Neural crest cell (in vitro differentiated cells): ENCODE measurements around the gene CPSF4L. TPM values are rescaled to one million over a fixed set of nuclear protein-coding genes. Genes with fewer than 3 reads are reported as not detected.
"Not testable (repeated sequence)": the region's sequence is repeated elsewhere in the genome, so short reads cannot be mapped to it uniquely, and the experiment has no call there.

Experiments used
- DNase-seq: peaks from one replicate; pipeline ENCODE4 v3.0.0; 2021; ENCODE audit warnings: low read depth, mixed read lengths, low spot score
- H3K27ac Mint-ChIP-seq: one replicate; pipeline ENCODE4 v1.8.0; 2021; ENCODE audit warnings: mild to moderate bottlenecking, mixed read lengths; ENCODE audit not compliant: unreplicated experiment
- H3K27me3 Mint-ChIP-seq: 2 replicates; pipeline ENCODE4 v1.8.0; 2021; ENCODE audit warnings: low read depth, mild to moderate bottlenecking, mixed read lengths
- H3K36me3 Mint-ChIP-seq: 2 replicates; pipeline ENCODE4 v1.8.0; 2021; ENCODE audit warnings: low read depth, mild to moderate bottlenecking, mixed read lengths
- H3K4me1 Mint-ChIP-seq: 2 replicates; pipeline ENCODE4 v1.8.0; 2021; ENCODE audit warnings: mixed read lengths
- H3K4me3 Mint-ChIP-seq: one replicate; pipeline ENCODE4 v1.8.0; 2021; ENCODE audit warnings: mild to moderate bottlenecking, mixed read lengths
- H3K9me3 Mint-ChIP-seq: 2 replicates; pipeline ENCODE4 v1.8.0; 2021; ENCODE audit warnings: mixed read lengths
- long read RNA-seq: library from polyadenylated mRNA; unstranded; transcript quantifications from one replicate; pipeline ENCODE4 v2.0.0, GENCODE V29; 2020
- total RNA-seq: library from RNA; stranded (reverse); gene quantifications from 2 replicates; pipeline ENCODE4 v1.2.1, GENCODE V29; 2021
- TF ChIP-seq, protein P1 (sequence below): fragments of 200-600 bp; sonication (generic); conservative IDR thresholded peaks from 2 replicates; pipeline ENCODE4 v1.5.0; 2021; ENCODE audit warnings: antibody characterized with exemption, mild to moderate bottlenecking

The CPSF4L gene, protein sequence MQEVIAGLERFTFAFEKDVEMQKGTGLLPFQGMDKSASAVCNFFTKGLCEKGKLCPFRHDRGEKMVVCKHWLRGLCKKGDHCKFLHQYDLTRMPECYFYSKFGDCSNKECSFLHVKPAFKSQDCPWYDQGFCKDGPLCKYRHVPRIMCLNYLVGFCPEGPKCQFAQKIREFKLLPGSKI
- not detected in 2 replicates for total RNA-seq
- long read RNA-seq = 0 reads

DNA sequence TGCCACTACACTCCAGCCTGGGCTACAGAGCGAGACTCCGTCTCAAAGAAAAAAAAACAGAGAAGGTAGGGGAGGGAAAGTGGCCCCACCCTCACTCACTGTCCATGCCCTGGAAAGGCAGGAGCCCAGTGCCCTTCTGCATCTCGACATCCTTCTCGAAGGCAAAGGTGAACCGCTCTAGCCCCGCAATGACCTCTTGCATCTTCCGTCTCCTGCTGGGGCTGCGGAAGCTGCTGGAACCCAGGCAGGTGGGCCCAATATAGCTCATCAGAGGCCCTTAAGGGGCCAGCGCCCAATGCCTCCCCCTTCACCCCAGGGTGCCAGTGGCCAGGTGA lies at the start of gene CPSF4L:
Gene CPSF4L (minus strand): TSS at position 264 of the 335 bp plus-strand sequence. CDS start 62 bp downstream, at position 202.
- Mint-ChIP-seq H3K4me3 (peak within 1 kb of the TSS; percentile 54), H3K36me3 (no peaks in the 10 kb centered on the region), H3K27me3 (peaks cover 50% of the 10 kb centered on the region), H3K9me3 (no peaks in the 10 kb centered on the region), H3K4me1 (peaks cover 30% of the 10 kb centered on the region), H3K27ac (peak within 1 kb of the TSS; percentile 95)
- no peak for DNase-seq
- TF ChIP-seq, protein P1, sequence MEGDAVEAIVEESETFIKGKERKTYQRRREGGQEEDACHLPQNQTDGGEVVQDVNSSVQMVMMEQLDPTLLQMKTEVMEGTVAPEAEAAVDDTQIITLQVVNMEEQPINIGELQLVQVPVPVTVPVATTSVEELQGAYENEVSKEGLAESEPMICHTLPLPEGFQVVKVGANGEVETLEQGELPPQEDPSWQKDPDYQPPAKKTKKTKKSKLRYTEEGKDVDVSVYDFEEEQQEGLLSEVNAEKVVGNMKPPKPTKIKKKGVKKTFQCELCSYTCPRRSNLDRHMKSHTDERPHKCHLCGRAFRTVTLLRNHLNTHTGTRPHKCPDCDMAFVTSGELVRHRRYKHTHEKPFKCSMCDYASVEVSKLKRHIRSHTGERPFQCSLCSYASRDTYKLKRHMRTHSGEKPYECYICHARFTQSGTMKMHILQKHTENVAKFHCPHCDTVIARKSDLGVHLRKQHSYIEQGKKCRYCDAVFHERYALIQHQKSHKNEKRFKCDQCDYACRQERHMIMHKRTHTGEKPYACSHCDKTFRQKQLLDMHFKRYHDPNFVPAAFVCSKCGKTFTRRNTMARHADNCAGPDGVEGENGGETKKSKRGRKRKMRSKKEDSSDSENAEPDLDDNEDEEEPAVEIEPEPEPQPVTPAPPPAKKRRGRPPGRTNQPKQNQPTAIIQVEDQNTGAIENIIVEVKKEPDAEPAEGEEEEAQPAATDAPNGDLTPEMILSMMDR = no peak

DNA sequence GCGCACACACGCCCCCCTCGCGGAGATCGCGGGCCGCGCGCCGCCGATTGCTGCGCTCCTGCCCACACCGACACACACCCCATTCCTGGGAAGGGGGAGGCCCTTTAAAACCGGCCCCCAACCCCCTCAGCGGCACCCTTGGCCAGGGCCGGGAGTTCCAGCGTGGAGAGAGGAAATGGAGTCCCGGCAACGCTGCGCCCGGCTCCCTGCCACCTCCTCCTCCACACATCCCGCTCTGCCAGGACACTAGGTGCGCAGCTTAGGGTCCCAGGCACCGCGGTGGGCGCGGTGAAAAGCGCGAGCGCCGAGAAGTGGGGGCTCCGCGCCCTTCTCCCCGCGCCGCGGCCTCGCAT lies 49.7 kb upstream of the CPSF4L start:
- H3K4me3 Mint-ChIP-seq = peak overlapping the region; percentile 95
- peaks cover 23% of the 10 kb centered on the region for H3K4me1 Mint-ChIP-seq
- H3K9me3 Mint-ChIP-seq = no peaks in the 10 kb centered on the region
- peaks cover 37% of the 10 kb centered on the region for H3K27me3 Mint-ChIP-seq
- peak overlapping the region; percentile 86 for H3K27ac Mint-ChIP-seq
- TF ChIP-seq, protein P1 = no peak
- no peaks in the 10 kb centered on the region for H3K36me3 Mint-ChIP-seq
- no peak for DNase-seq

DNA sequence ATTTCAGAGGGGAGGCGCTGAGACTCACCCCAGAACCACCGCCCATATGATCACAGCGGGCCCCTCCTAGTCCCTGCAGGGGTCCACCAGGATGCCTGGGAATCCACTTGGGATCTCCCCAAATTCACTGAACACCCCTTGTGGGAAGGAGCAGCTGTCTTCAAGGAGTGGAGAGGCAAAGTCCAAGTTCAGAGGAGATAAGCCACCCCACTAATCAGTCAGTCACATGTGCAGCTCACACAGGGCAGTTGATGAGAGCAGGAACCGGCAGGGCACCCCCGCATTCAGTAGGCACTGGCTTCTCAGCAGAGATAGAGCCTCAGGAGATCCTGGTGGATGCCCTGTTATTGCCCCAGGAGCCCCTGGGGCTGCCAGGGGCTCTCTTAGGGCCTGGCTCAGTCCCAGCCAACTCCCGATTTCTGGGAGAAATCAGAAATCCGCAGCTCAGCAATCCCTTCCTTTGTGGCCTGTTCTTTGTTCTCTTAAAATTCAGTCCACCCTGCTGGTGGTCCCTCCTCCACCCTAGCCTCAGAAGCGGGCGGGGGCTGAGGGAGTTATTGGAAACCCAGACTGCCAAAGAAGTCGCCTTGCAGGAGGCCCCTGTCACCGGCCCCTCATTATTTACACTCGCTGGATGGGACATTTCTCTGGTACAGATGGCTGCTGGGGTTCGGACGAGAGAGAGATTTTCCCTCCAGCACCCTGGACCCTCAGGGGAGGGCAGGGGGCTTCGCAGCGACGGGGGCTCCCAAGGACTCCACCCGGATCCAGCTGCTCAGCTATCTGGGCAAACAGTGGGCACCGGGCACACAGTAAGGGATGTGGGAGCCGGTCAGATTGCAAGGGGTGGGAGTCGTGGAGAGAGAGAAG lies 48.3 kb upstream of the CPSF4L start:
- Mint-ChIP-seq H3K27me3 (peaks cover 34% of the 10 kb centered on the region), H3K36me3 (no peaks in the 10 kb centered on the region), H3K9me3 (no peaks in the 10 kb centered on the region), H3K4me1 (peaks cover 32% of the 10 kb centered on the region), H3K4me3 (peak overlapping the region; percentile 93), H3K27ac (peak overlapping the region; percentile 98)
- peak; percentile 30 for DNase-seq
- TF ChIP-seq, protein P1 = no peak

DNA sequence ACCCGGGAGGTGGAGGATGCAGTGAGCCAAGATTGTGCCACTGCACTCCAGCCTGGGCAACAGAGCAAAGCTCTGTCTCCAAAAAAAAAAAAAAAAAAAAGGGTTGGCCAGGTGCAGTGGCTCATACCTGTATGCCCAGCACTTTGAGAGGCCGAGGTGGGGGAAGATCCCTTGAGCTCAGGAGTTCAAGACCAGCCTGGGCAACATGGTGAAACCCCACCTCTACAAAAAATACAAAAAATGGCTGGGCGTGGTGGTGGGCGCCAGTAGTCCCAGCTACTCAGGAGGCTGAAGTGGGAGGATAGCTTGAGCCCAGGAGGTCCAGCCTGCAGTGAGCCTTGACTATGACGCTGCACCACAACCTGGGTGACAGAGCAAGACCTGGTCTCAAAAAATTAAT lies 47.3 kb upstream of the CPSF4L start:
- not testable (repeated sequence) for H3K4me3 Mint-ChIP-seq, DNase-seq, H3K9me3 Mint-ChIP-seq, H3K36me3 Mint-ChIP-seq, H3K27ac Mint-ChIP-seq
- peaks cover 32% of the 10 kb centered on the region for H3K27me3 Mint-ChIP-seq
- peaks cover 42% of the 10 kb centered on the region for H3K4me1 Mint-ChIP-seq

DNA sequence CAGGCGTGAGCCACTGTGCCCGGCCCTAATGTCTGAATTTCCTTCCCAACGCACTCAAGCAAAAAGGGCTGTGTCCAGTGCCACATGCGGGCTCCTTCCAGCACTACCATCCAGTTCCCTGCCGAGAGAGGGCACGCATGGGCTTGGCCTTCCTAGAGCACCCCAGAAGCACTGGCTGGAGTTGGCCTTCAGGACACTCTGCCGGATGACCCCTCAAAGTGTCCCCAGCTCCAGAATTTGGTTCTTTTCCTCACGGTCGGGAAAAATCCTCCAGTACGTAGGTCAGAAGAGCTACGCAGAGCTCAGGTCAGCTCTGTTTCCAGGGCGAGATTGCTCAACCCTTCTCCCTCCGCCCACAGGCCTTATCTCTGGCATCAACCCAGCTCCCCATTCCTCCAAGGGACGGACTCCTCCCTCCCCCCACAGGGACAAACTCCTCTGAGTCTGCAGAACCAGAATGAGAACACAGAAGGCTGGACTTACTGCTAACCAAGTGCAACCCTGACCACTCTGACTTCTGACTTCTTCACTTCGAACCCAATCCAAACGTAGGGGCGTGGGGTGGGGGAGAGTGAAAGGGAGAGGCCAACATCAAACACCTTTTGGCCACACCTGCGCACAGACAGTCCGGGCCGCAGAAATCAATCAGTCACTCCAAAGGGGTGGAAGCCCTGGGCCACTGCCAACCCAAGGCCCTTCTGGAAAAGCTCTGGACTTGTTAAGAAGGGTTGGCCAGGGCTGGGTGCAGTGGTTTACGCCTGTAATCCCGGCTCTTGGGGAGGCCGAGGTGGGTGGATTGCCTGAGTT lies 46.5 kb upstream of the CPSF4L start:
- TF ChIP-seq, protein P1 = no peak
- Mint-ChIP-seq H3K27ac (peak overlapping the region; percentile 27), H3K36me3 (peaks cover 2% of the 10 kb centered on the region), H3K9me3 (peaks cover 2% of the 10 kb centered on the region), H3K27me3 (peaks cover 28% of the 10 kb centered on the region), H3K4me1 (peaks cover 42% of the 10 kb centered on the region), H3K4me3 (peak overlapping the region; percentile 78)
- DNase-seq = no peak
